ENCODE measurements around the gene UBAP2L.

Gene UBAP2L

DNA sequence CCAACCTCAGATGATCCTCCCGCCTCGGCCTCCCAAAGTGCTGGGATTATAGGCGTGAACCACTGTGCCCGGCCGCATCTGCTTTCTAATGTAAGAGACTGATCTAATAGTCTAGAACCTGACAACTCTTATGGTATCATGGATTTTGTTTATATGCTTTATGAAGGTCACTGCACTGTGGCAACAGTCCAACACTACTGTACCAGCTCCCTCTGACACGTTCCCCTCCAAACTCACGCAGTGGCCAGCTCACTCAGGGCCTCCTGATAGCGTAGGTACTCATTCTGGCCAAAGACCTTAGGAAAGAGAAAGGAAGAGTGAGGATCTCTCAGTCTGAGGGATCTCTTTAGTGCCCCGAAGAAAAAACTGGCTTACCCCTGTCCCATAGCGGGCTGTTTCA is 8.7 kb upstream of the UBAP2L start:
- TF ChIP-seq, protein P1, sequence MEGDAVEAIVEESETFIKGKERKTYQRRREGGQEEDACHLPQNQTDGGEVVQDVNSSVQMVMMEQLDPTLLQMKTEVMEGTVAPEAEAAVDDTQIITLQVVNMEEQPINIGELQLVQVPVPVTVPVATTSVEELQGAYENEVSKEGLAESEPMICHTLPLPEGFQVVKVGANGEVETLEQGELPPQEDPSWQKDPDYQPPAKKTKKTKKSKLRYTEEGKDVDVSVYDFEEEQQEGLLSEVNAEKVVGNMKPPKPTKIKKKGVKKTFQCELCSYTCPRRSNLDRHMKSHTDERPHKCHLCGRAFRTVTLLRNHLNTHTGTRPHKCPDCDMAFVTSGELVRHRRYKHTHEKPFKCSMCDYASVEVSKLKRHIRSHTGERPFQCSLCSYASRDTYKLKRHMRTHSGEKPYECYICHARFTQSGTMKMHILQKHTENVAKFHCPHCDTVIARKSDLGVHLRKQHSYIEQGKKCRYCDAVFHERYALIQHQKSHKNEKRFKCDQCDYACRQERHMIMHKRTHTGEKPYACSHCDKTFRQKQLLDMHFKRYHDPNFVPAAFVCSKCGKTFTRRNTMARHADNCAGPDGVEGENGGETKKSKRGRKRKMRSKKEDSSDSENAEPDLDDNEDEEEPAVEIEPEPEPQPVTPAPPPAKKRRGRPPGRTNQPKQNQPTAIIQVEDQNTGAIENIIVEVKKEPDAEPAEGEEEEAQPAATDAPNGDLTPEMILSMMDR (IDR thresholded peaks at IDR 0.05; ENCODE audit: extremely low read depth, insufficient read depth, missing control alignments), result no peak
- DNase-seq (ENCODE audit: low spot score), result no peak
- in situ Hi-C loops (cut with MboI; ENCODE audit: low pct_unique_long_range_greater_than_20kb, low sequenced_read_pairs, unreplicated experiment), result no loop called here

DNA sequence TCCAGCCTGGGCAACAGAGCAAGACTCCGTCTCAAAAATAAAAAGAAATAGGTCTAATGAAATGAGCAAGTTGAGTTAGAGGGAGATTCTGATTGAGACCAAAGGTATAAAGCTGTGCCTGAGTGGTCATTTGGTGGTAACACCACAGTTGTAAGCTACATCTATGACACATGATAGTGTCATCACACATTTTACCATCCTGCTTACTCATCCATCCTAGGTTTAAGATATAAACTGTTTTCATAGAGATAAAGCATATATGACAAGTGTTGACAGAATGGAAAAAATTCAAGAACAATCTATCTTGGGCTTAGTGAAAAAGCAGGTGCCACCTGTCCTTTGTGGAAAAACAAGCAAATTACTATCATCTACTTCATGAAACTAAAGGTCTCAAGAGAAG is 7.5 kb upstream of the UBAP2L start:
- TF ChIP-seq, protein P1 (IDR thresholded peaks at IDR 0.05; ENCODE audit: extremely low read depth, insufficient read depth, missing control alignments), result no peak
- no peak for DNase-seq (ENCODE audit: low spot score)
- in situ Hi-C loops (cut with MboI; ENCODE audit: low pct_unique_long_range_greater_than_20kb, low sequenced_read_pairs, unreplicated experiment), result no loop called here

DNA sequence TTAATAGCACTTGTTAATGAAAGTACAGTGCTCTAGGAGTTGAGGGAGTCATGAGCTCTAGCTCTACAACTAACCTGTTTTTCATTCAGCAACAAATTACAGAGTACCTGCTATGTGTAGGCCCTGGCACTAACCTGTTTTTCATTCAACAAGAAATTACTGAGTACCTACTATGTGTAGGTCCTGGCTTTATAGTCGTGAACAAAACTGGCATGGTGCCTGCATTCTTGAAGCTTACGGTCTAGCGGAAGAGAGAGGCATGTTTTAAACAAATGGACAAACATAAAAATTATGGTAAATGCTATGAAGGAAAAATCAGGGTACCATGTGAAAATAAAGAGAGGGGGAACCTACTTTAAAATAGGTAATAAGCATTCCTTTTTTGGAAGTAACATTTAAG is 2.2 kb upstream of the UBAP2L start:
- no peak for DNase-seq (ENCODE audit: low spot score)
- in situ Hi-C loops (cut with MboI; ENCODE audit: low pct_unique_long_range_greater_than_20kb, low sequenced_read_pairs, unreplicated experiment), result no loop called here
- TF ChIP-seq, protein P1 (IDR thresholded peaks at IDR 0.05; ENCODE audit: extremely low read depth, insufficient read depth, missing control alignments), result no peak

GRCh38 chr1:154219541-154219940 is 1.2 kb upstream of the UBAP2L start:
- TF ChIP-seq, protein P1 (IDR thresholded peaks at IDR 0.05; ENCODE audit: extremely low read depth, insufficient read depth, missing control alignments), result no peak
- DNase-seq (ENCODE audit: low spot score), result no peak
- in situ Hi-C loops (cut with MboI; ENCODE audit: low pct_unique_long_range_greater_than_20kb, low sequenced_read_pairs, unreplicated experiment), result no loop called here

GRCh38 chr1:154220970-154221277 is 169 bp downstream of the UBAP2L start:
- TF ChIP-seq, protein P1 (IDR thresholded peaks at IDR 0.05; ENCODE audit: extremely low read depth, insufficient read depth, missing control alignments), result no peak
- no peak for DNase-seq (ENCODE audit: low spot score)
- in situ Hi-C loops (cut with MboI; ENCODE audit: low pct_unique_long_range_greater_than_20kb, low sequenced_read_pairs, unreplicated experiment), result no loop called here

DNA sequence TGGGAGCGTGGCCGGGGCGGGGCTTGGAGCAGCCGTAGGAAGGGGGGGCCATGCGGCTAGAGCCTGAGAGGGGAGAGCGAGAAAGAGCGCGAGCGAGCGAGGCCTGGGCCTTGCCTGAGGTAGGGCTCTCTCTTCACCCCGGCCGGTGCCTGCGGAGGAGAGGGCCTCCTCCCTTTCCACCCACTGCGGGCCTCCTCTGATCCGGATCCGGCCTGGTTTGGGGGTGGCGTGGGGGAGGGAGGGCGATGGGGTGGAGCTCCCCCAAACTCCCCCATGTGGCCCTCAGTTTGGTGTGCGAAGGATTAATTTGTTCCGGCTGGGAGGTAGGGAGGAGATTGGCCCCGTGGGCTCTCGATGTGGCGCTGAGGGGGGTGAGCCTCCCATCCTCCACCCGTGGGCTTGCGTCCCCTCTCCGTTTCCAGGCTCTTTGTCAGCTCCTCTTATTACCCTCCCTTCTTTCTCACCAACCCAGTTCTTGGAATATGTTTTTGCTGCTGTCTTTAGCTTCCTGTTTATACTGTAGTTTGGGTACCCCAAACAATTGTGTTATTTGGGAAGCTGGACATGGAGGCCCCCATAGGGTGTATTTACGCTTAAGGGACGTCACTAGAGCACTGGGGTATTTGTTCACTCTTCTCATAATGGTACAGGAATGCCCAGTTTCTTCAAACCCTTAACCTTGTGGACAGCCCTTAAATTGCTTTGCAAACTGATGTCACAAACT is 685 bp downstream of the UBAP2L start:
- in situ Hi-C loops (cut with MboI; ENCODE audit: low pct_unique_long_range_greater_than_20kb, low sequenced_read_pairs, unreplicated experiment), result no loop called here
- peak; percentile 62 for DNase-seq (ENCODE audit: low spot score)
- TF ChIP-seq, protein P1 (IDR thresholded peaks at IDR 0.05; ENCODE audit: extremely low read depth, insufficient read depth, missing control alignments), result no peak

Data from GM13977 (cell line).